ENCODE results near the gene IFNL3. TPM values are rescaled to one million over a fixed set of nuclear protein-coding genes. Genes with fewer than 3 reads are reported as not detected.
"Not testable (repeated sequence)": the region's sequence is repeated elsewhere in the genome, so short reads cannot be mapped to it uniquely, and the experiment has no call there.

Gene IFNL3
- total RNA-seq, 4 donors from 2014 or later = not detected

DNA sequence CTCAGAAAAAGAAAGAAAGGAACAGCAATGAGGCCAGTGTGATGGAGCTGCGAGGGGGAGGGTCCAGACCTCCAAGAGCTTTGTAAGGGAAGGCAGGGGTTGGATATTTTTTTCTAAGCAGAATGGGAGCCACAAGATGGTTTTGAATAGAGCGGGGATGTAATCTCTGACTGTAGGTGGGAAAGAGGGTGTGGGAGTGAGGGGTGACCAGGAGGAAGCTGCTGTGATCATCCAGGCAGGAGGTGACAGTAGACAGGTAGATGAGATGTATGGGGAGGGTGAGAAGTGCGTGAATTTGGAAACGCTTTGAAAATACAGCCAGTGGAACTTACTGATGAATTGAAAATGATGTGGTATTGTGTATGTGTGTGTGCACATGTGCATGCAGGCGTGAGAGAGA, 30.8 kb upstream of the IFNL3 start:
- no peak for TF ChIP-seq POLR2A (IDR thresholded peaks at IDR 0.05)
- TF ChIP-seq, protein P1, sequence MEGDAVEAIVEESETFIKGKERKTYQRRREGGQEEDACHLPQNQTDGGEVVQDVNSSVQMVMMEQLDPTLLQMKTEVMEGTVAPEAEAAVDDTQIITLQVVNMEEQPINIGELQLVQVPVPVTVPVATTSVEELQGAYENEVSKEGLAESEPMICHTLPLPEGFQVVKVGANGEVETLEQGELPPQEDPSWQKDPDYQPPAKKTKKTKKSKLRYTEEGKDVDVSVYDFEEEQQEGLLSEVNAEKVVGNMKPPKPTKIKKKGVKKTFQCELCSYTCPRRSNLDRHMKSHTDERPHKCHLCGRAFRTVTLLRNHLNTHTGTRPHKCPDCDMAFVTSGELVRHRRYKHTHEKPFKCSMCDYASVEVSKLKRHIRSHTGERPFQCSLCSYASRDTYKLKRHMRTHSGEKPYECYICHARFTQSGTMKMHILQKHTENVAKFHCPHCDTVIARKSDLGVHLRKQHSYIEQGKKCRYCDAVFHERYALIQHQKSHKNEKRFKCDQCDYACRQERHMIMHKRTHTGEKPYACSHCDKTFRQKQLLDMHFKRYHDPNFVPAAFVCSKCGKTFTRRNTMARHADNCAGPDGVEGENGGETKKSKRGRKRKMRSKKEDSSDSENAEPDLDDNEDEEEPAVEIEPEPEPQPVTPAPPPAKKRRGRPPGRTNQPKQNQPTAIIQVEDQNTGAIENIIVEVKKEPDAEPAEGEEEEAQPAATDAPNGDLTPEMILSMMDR (IDR thresholded peaks at IDR 0.05) = no peak
- no peak for DNase-seq
- Histone ChIP-seq H3K36me3 (no peaks in the 10 kb centered on the region), H3K27me3 (no peaks in the 10 kb centered on the region), H3K27ac (no peak overlapping the region), H3K4me3 (no peak overlapping the region), H3K9me3 (no peaks in the 10 kb centered on the region), H3K4me1 (no peaks in the 10 kb centered on the region)

DNA sequence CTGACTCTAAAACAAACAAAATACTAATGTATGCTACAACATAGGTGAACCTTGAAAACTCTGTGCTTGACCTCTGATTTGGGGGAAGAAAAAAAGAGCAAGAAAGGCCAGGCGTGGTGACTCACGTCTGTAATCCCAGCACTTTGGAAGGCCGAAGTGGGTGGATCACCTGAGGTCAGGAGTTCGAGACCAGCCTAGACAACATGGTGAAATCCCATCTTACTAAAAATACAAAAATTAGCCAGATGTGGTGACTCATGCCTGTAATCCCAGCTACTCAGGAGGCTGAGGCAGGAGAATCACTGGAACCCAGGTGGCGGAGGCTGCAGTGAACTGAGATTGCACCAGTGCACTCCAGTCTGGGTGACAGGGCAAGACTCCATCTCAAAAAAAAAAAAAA, 29.1 kb upstream of the IFNL3 start:
- not testable (repeated sequence) for H3K9me3 ChIP-seq, H3K36me3 ChIP-seq, H3K4me1 ChIP-seq, DNase-seq, H3K27me3 ChIP-seq, H3K27ac ChIP-seq, H3K4me3 ChIP-seq

DNA sequence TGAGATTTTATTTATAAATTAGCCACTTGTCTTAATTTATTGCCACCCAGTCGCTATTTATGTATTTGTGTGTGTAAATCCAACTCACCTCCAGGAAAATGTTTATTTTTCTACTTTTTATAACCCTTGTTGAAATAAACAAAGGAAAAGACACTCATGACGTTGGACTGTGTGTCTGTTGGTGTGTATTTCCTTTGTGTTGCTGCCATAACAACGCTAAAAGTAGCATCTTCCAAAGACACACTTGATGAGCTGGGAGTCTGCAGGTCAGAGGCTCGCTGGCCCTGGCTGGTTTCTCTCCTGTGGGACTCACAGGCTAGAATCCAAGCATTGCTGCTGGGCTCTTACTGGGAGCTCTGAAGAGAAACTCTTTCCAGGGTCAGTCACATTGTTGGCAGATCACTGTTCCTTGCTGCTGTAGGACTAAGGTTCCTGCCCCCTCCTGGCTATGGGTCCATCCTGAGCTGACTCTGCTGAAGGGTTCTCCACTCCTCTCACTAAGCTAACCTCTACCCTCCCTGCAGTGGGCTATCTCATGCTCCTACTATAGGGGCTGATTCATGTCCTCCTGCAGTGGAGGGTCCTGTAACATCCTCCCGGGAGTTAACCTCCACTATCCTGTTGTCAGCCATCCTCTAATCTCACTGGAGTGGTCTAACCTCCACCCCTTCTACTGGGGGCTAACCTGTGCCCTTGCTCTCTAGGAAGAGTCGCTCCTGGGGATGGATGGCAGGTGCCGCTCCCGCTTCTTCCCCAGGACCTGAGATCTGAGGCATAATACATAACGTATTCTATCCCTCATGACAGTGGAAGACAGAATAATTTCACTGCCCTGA, 25.4 kb upstream of the IFNL3 start:
- DNase-seq = peak in 1 of 3 donors; percentile 30
- no peak overlapping the region for H3K27ac ChIP-seq
- H3K4me1 ChIP-seq = no peaks in the 10 kb centered on the region
- no peaks in the 10 kb centered on the region for H3K9me3 ChIP-seq
- no peak overlapping the region for H3K4me3 ChIP-seq
- peaks cover 0 to 1% of the 10 kb centered on the region in 2 donors for H3K27me3 ChIP-seq
- H3K36me3 ChIP-seq = no peaks in the 10 kb centered on the region
- TF ChIP-seq, protein P1 (IDR thresholded peaks at IDR 0.05) = no peak
- no peak for TF ChIP-seq POLR2A (IDR thresholded peaks at IDR 0.05)

DNA sequence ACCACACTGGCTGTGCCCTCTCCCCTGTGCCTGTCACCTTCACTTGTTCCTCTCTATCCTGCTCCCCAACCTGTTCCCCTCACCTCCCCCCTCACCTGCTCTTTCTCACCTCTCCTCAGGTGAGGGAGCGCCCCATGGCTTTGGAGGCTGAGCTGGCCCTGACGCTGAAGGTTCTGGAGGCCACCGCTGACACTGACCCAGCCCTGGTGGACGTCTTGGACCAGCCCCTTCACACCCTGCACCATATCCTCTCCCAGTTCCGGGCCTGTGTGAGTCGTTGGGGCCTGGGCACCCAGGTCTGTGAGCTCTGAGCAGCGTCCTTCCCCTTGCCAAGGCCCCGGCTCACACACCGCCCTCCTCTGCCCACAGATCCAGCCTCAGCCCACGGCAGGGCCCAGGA, 24.6 kb upstream of the IFNL3 start:
- not testable (repeated sequence) for DNase-seq, H3K4me3 ChIP-seq, H3K27me3 ChIP-seq

DNA sequence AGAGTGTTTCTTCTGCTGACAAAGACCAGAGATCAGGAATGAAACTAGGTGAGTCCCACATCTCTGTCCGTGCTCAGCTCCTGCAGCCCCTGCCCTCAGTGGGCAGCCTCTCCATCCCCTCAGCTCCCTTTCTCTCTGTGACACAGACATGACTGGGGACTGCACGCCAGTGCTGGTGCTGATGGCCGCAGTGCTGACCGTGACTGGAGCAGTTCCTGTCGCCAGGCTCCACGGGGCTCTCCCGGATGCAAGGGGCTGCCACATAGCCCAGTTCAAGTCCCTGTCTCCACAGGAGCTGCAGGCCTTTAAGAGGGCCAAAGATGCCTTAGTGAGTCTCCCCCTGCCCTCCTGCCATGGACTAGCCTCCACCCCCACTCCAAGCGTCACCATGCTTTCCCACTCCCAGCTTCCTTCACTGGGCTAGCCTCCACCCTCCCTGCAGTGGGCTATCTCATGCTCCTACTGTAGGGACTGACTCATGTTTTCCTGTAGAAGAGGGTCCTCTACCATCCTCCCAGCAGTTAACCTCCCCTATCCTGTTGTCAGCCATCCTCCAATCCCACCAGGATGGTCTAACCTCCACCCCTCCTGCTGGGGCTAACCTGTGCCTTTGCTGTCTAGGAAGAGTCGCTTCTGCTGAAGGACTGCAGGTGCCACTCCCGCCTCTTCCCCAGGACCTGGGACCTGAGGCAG, 23.9 kb upstream of the IFNL3 start:
- not testable (repeated sequence) for H3K36me3 ChIP-seq, H3K4me1 ChIP-seq, H3K27ac ChIP-seq, H3K27me3 ChIP-seq, H3K9me3 ChIP-seq, H3K4me3 ChIP-seq
- DNase-seq = peak in 1 of 3 donors; percentile 10

More for the DNA sequence above, 24.6 kb upstream of the IFNL3 start:
- not testable (repeated sequence) for H3K9me3 ChIP-seq, H3K4me1 ChIP-seq, H3K27ac ChIP-seq, H3K36me3 ChIP-seq

DNA sequence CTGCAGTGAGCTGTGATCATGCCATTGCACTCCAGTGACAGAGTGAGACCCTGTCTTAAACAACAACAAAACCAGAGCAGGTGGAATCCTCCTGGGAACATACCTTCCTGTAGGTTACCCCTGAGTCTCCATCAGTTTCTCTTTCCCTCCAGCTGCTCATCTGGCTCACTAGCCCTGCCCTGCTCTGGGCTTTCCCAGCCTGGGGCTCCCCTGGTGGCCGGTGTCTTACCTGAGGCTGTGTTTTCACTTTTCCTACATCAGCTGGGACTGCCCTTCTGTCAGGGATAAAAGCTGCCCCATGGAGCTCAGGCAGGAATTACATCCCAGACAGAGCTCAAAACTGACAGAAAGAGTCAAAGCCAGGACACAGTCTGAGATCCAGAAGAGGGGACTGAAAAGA, 23.3 kb upstream of the IFNL3 start, which contains the start of gene IFNL2:
IFNL2 (plus strand) TSS at position 312 of the 400 bp plus-strand sequence. CDS start 173 bp downstream, outside the sequence.
- H3K36me3 ChIP-seq, H3K27me3 ChIP-seq, H3K9me3 ChIP-seq, H3K4me3 ChIP-seq, H3K4me1 ChIP-seq, H3K27ac ChIP-seq, DNase-seq: not testable (repeated sequence)

DNA sequence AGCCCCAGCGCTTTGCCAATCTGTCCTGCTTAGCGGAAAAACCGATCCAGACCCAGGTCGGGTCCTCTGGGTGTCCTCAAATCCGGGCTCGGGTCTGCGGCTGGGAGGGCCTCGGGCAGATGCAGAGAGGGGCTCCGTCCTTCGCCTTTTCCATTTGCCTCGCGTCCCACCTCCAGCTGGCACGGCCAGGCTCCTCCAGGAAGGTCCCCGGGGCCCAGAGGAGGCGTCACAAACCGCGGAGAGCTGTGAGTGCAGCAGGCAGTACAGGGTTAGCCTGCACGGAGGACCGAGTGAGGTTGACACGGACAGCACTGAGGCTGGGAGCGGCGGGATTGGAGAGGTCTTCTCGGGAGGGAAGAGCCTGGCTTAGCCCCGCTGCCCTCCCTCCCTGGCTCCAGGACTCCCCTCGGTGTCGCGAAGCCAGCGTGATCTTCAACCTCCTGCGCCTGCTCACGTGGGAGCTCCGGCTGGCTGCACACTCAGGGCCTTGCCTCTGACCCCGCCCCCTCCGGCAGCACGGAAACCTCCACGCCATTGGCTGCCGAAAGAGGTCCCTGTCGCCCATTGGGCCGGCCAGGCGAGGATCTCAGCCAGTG, 20.6 kb upstream of the IFNL3 start:
- H3K36me3 ChIP-seq = no peaks in the 10 kb centered on the region
- DNase-seq = peak in 2 of 3 donors; percentile 1 to 38
- H3K9me3 ChIP-seq = no peaks in the 10 kb centered on the region
- H3K4me3 ChIP-seq = no peak overlapping the region
- peaks cover 0 to 5% (median 0%) of the 10 kb centered on the region in 4 donors for H3K4me1 ChIP-seq
- no peak overlapping the region for H3K27ac ChIP-seq
- peaks cover 0 to 6% of the 10 kb centered on the region in 2 donors for H3K27me3 ChIP-seq
- TF ChIP-seq, protein P1 (IDR thresholded peaks at IDR 0.05) = no peak
- TF ChIP-seq POLR2A (IDR thresholded peaks at IDR 0.05) = no peak

Data from Peyer's patch (tissue), 4 donors.